Activated T-helper 1 cell treated with Interleukin-2 at 50 U/mL for 16 hours (primary cell): ENCODE results near the gene ABL1.

Source experiments
- DNase-seq: peaks from one replicate; pipeline ENCODE4 v3.0.0-alpha.2; 2020; ENCODE audit warnings: low read depth

ABL1 gene

DNA sequence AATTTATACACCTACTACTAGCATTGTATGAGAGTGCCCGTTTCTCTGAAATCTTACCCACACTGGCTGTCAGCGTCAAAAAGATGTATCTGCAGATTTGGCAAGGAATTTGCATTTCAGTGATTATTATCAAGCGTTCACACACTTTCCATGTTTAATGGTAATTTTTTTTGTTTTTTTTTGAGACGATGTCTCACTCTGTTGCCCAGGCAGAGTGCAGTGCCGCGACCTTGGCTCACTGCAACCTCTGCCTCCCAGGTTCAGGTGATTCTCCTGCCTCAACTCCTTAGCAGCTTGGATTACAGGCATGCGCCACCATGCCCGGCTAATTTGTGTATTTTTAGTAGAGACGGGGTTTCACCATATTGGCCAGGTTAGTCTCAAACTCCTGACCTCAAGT, 14.3 kb downstream of the ABL1 start:
- DNase-seq, result no peak

DNA sequence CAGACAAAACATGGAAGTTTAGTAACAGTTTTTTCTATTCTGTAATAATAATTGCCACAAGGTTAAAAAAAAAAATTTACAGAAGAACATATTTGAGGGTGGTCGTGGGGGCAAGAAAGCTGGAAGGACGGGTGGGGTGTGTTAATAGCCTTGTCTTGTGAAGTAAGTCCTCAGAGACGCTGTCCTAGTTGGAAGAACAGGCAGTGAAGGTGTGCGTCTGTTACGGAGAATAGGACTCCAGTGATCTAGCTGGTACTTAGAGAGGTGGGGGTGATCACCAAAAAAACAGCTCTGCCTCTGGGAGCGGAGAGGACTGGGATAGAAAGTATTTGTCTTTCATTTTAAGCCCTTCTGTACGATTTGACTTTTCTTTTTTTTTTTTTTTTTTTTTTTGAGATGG, 17.7 kb downstream of the ABL1 start:
- DNase-seq, result no peak

DNA sequence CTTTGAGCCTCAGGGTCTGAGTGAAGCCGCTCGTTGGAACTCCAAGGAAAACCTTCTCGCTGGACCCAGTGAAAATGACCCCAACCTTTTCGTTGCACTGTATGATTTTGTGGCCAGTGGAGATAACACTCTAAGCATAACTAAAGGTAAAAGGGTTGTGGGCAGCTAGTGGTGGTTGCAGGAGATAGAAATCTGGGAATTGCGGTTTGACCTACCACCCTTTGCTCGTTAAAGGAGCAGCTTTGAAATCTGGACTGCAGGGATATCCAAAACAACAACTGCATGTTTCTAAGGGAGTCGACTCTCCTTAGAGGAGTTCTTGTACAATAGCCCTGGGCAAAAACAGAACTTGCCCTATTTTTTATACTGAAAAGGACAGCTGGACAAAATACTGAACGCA, 19.0 kb downstream of the ABL1 start:
- DNase-seq, result no peak

DNA sequence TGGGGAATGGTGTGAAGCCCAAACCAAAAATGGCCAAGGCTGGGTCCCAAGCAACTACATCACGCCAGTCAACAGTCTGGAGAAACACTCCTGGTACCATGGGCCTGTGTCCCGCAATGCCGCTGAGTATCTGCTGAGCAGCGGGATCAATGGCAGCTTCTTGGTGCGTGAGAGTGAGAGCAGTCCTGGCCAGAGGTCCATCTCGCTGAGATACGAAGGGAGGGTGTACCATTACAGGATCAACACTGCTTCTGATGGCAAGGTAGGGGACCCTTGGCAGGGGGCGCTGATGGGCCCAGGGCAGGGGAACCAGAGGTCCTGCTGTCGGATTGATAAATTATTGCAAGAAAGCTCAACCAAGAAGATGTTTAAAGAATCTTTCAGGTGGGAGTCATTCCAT, 19.8 kb downstream of the ABL1 start:
- no peak for DNase-seq

DNA sequence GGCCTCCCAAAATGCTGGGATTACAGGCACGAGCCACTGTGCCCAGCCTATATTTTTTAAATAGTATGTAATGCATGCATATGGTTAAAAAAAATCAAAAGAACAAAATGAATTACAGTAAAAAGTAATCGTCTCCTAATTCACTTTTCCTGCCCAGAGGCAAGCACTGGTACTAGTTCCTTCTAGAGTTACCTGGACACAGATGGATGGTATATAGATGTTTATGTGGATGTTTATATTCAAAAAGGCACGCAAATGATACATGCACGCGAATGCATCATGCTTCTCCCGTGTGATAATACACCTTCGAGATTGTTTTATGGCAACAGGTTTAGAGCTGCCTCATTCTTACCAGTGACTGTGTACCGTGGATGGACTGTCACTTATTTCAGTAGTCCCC, 21.4 kb downstream of the ABL1 start:
- DNase-seq, result no peak

DNA sequence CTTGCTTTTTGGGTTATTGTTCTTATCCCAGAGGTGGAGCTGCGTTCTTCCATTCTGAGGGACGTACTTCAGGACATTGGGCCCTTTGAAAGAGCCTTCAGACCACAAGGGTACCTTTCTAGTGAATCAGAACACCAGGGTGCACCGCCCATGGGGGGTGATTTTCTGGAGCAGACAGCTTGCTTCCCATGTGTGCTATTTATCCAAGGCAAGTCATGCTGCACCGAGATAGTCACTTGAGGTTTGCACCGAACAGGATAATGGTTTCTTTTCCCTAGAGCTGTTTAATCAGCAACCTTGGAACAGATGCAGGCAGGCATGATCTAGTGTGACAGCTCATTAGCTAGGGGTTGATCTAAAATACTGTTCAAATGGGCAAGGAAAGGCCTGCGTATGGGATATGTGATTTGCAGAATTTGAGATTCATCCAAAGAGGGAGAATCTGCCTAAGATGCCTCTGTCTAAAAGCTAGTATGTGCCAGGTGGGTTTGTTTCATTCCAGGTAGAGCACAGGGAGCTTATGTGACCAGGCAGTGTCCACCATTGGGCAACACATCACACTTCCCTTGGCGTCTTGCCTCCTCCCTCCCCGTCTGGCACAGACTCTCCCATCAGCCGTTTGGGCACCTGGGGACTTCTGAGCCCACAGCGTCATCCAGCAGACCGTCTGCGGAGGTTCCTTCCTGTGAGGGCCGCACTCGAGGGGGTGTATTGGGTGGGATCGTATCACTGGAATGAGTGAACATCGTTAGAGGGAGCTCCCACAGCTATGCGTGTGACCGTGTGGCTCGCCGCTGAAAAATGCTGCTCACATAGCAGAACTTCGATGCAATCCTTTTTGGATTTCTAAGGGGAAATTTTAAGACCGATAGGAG, 23.0 kb downstream of the ABL1 start:
- DNase-seq, result no peak

DNA sequence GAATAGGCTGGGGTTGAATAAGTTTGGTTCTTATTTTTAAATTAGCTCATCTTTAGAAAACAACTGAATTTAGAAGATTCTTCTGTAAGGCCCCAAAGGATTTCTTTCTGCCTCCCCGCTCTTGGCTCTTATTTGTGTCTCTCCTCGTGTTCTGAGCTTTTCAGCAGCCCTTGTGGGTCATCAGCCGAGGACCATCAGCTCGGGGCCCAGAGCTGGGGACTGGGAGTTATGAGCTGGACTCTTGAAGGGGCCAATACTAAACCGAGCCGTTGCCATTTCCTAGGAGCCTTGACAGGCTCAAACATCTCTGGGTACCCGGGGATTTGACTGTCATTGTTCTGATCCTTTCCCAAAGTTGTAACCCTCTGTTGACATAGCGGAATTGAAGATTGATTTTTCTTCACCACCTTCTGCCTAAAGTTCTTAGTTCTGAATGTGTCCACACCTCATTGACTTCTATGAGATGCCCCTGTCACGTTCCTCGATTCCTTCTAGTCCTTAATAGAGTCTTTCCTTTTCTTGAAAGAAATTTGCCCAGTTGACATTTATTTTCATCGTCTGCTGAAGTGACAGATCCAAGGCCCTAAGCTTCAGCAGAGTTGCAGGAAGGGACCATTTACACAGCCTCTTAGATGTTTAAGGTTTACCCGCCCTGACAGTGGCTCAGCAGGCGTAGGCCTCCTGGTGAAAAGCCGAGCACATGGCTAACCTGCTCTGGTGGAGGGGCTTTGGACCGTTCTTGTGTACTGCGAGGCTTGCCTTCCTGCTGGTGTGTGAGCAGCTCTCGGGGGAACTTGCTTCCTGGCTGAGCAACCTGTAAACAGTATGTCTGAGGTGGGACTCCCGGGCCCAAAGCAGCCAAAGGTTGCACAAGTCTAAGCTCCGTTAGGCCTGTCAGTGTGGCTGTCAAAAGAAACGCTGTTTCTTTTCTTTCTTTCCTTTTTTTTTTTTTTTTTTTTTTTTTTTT, 24.0 kb downstream of the ABL1 start:
- no peak for DNase-seq

DNA sequence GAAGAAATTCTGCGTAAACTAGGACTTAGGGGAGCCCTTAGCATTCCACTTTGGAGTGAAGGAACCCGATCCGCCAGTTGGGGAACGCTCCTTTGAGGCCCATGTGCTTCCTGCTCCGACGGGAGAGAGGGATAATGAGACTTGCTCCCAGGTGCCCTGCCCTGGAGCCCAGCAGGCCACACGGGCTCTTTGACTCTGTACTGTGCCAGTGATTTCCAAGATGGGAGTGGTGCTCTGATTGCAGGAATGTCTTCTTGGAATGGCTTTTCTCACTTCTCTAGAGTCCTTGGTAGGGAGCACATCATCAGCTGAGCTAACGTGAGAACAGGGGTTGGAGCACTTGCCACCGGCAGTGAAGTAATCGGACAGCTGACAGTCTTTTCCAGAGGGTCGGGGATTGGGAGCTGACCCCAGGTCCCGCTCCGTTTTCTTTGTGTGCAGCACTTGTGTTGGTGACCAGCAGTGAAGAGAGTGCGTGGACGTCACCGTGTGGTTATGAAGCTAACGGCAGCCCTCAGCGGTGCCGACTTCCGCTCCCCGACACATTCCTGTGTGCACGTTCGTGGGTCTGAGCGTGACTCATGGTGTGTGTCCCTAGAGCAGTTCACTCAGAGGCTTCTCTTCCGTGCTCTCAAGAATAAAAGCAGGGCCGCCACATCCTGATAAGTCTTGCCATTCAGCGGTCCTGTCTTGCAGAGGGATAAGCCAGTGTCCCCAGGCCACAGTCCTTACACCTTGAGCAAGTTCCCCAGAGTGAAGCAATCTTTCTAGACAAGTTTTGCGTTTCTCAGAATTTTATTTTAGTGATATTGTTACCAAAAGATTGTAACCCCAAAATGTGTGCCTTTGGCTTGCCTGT, 25.6 kb downstream of the ABL1 start:
- no peak for DNase-seq

DNA sequence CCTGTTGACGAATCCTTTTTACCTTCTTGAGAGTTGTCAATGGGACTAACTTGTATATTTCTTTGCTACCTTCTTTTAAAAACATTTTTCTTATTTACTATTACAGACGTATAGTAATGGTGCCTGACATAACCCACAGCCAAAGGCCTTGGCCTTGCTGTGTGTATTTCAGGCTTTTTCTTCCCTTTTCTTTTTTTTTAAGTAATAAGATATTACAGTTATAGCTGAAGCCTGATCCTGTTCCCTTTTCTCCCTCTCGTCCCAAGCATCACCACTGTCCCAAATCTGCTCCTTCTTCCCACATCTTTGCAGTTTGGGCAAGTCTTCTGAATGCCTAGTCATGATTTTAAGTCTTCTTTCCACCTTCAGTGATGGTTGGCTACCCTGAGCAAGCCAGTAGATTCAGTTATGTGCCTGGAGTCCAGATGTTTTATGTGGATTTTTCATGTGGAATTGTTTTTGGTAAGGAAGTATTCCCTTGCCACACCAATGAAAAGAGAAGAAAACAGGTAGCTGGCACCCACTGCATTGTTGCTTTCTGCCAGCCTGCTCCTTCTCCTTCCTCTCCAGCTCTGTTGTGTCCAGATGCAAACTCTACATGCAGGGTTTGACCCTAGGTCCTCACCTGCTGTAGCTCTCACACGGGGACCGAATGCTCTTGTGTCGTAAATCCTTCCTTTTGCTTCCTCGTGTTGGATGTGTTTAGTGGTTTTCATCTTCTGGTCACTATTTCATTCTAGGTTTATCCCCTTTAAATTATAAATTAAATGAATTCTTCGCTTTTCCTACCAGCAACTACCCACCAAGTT, 26.5 kb downstream of the ABL1 start:
- no peak for DNase-seq

DNA sequence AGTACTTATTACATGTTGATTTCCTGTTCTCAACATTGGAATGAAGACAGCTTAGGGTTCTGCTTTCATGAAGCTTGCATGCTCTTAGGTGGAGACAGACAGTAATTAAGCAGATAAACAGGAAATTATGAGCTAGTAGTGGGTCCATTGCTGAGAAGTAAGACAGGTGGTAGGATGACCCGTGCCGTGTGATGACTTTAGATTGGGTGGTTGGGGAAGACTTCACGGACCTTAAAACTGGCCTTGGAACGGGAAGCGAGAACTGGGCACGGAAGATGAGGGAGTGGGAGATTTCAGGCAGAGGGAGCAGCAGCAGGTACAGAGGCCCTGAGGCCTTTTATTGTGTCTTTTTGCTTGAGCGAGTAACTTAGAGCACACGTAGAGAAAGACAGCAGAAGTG, 27.2 kb downstream of the ABL1 start:
- DNase-seq, result no peak

DNA sequence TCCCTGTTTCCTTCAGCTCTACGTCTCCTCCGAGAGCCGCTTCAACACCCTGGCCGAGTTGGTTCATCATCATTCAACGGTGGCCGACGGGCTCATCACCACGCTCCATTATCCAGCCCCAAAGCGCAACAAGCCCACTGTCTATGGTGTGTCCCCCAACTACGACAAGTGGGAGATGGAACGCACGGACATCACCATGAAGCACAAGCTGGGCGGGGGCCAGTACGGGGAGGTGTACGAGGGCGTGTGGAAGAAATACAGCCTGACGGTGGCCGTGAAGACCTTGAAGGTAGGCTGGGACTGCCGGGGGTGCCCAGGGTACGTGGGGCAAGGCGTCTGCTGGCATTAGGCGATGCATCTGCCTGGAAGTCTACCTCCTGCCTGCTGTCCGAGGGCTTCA, 27.7 kb downstream of the ABL1 start:
- no peak for DNase-seq

DNA sequence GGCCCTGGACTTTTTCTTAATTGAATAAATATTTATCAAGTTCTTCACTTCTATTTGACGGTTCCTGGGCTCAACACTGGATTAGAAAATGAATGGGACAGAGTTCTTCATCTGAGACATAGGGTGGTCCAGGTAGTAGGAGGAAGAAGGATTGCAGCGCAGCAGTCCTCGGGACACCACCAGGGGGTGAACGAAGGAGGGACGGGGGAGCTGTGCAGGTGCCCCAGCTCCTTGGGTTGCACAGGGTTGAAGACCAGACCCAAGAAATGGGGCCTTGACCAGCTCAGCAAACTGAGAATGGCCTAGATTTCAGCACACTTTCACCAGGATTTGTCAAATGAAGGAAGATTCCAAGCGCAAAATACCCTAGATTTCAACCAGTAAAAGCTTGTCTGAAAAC, 29.5 kb downstream of the ABL1 start:
- no peak for DNase-seq

DNA sequence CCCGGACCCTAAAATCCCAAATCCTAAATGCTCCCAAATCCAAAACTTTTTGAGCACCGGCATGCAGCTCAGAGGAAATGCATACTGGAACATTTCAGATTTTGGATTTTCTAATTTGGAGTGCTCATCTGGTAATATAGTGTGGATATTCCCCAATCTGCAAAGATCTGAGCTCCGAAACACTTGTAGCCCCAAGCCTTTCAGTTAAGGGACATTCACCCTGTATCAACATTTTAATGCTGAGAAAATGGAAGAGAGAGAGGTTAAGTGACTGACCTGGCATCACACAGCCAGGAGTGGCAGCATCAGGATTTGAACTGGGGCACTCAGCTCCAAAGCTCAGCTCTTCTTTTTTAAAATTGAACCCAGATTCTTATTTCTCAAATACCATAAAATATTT, 30.9 kb downstream of the ABL1 start:
- no peak for DNase-seq

DNA sequence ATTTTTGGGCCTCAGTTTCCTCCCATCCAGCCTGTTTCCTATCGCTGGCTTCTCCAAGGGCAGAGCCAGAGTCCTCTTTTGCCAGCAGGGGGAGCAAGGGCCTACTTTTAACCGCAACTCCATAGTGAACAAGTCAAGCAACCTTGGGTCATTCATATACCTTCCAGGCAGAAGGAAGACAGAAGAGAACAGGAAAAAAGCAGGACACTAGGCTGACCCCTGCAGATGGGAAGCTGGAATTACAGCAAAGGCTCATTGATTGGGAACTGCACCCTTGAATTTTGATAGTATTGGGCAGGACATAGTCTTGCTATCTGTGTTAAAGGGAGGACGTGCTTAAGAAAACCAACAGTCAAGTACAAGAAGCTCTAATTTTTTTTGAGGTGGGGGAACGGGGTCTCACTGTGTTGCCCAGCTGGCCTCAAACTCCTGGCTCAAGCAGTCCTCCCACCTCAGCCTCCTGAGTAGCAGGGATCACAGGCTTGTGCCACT, 31.5 kb downstream of the ABL1 start:
- DNase-seq, result no peak

DNA sequence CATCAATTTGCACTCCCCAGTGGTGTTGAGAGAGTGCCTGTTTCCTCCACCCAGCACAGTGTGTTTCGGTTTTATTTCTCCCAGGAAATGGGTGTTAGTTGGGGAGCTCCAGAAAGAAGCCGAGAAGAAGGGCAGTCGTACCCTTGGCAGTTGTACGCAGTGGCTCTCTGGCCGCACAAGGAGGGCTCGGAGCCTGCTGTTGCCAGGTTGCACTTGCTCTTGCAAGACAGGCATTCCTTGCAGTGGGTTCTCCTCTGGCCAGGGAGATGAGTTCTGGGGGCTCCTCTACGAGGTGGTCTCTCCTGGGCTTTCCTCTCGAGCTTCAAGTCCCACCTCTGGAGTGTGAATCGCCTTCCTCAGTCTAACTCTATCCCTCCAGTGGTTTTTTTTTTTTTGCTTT, 32.5 kb downstream of the ABL1 start:
- DNase-seq, result no peak

DNA sequence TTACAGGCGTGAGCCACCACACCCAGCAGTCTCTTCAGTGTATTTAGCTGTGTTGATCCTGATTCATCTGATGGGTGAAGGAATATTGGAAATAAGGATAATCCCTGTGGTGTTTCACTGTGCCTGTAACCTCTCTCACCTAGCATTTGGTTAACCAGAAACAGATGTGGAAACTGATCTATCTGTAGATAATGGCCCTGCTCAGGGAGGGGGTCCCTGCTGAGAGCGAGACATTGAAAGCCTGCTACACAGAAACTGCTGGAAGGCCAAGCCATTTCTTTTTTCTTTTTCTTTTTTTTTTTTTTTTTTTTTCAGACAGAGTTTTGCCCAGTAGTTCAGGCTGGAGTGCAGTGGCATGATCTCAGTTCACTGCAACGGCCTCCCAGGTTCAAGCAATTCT, 33.2 kb downstream of the ABL1 start:
- no peak for DNase-seq

DNA sequence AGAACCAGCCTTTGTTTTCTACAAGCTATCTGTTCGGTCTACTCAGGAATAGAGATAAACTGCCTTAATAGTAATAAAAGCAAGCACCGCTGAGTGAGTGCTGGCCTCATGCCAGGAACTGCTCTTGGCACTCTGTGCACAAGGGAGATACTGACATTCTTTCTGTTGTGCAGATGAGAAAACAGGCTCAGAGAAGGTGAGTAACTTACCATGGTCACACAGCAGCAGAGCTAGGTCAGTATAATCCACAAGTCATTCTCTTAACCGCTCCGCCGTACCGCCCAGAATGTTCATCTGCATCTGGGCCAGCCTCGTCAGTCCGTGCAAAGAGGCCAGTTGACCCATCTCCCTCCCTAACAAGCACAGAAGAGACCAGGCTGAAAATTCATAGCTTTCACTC, 34.2 kb downstream of the ABL1 start:
- DNase-seq, result no peak

DNA sequence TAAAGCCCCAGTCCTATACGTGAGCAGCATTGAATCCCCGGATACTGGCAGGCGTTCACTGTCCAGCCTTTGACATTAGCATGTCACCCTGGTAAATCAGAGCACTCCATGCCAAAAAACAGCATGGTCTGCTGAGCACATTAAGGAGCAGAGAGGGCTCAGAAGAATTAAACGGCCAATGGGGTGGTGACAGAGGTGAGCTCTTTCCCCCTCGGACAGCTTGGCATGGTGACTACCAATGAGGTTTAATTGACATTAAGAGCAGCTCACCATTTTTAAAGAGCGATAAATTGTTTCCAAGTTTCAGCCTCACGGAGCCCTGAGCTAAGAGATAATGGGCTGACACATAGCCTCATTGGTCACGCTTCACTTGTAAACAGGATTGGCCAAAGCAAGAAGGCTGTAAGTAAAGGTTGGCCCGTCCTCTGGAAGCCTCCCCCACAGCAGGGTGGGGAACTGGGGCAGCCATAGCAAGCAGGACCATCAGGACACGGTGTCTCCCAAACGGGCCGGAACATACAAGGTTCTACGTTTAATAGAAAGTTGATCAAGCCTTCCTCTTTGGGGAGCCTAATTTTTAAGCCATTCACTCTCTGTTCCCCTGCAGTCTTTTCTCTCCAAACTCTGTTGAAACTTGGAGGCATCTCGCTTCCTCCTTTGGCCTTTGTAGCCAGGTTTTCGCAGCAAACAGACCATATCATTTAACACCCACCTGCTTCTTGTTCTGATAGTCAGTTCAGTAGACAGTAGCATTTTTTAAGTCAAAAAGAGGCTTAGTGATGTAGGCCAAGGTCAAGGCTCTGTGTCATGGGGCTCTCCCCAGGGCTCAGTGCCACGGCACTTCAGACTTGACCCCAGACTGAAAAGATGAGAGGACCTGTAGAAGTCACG, 35.7 kb downstream of the ABL1 start:
- DNase-seq, result no peak

DNA sequence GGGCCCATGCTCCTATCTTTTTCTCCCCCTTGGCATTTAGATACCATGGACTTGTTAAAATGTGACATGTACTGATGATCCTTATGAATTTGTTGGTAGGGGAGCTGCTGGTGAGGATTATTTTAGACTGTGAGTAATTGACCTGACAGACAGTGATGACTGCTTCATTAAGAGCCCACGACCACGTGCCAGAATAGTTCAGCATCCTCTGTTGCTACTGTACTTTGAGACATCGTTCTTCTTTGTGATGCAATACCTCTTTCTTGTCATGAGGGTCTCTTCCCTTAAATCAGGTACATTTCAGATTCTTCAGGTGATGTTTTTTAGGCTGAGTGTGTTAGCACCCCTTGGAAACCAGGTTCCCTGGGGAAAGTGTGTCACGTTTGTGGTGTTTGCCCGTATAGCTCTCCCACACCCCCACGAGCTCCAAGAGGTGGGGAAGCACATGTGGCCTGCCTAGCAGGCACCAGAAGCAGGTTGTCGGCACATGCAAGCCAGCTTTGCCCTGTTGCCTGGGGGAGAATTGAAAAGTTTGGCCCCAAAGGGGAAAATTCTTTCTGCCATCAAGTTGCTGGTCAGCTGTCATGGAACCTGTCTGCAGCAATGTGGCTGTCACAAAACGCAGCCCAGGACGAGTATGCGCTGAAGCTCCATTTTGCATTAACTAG, 36.5 kb downstream of the ABL1 start:
- DNase-seq, result no peak

DNA sequence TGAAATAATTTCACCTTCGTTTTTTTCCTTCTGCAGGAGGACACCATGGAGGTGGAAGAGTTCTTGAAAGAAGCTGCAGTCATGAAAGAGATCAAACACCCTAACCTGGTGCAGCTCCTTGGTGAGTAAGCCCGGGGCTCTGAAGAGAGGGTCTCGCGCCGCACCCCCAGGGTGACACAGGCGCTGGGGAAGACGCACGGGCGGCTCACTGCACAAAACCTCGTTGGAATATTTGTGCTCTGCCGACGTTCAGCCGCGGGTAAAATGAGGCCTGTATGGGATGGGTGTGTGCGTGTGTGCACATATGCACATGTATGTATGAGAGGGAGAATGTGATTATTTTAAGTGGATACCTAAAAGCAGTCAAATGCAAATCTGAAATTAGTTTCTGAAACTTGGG, 37.0 kb downstream of the ABL1 start:
- no peak for DNase-seq
